A673 (cell line): ENCODE results near the gene ATP11C. TPM values are rescaled to one million over a fixed set of nuclear protein-coding genes. Genes with fewer than 3 reads are reported as not detected.

ENCODE experiments used
- BruUV-seq: library from RNA; stranded (reverse); fragments of 400-500 nt; replicated peaks from 2 replicates; lab custom pipeline; 2021; lab: Mats Ljungman, UMichigan
- CTCF ChIA-PET: fragments of 300-600 bp; sonication (Branson Sonifier 250); formaldehyde crosslinking; loops from one replicate; lab custom pipeline; 2022; ENCODE audit warnings: antibody characterized with exemption; lab: Charles Lee
- POLR2A ChIA-PET: fragments of 300-600 bp; sonication (Branson Sonifier 250); formaldehyde crosslinking; loops from one replicate; lab custom pipeline; 2022; ENCODE audit warnings: antibody characterized with exemption; ENCODE audit not compliant: low non-redundant PET; lab: Charles Lee
- DNase-seq: peaks from one replicate; pipeline ENCODE4 v3.0.0-alpha.2; 2015; ENCODE audit warnings: low spot score
- H3K27ac ChIP-seq: fragments of 200-600 bp; sonication (generic); 2 replicates; pipeline ENCODE4 v1.5.1; 2016; ENCODE audit warnings: mixed run types, low read depth, mild to moderate bottlenecking, mixed read lengths, antibody characterized with exemption, low read length; ENCODE audit not compliant: poor library complexity, severe bottlenecking
- H3K27me3 ChIP-seq: fragments of 200-600 bp; sonication (generic); replicated peaks from 2 replicates; pipeline ENCODE4 v1.6.1; 2017; ENCODE audit warnings: mixed run types, low read depth, mild to moderate bottlenecking, mixed read lengths, antibody characterized with exemption, low read length; ENCODE audit not compliant: insufficient read depth, poor library complexity
- H3K36me3 ChIP-seq: fragments of 200-600 bp; sonication (generic); 2 replicates; pipeline ENCODE4 v1.6.1; 2016; ENCODE audit warnings: mixed run types, mild to moderate bottlenecking, mixed read lengths, antibody characterized with exemption, low read length; ENCODE audit not compliant: insufficient read depth, poor library complexity, severe bottlenecking
- H3K4me1 ChIP-seq: fragments of 200-600 bp; sonication (generic); 2 replicates; pipeline ENCODE4 v1.6.1; 2017; ENCODE audit warnings: mixed run types, mild to moderate bottlenecking, mixed read lengths, antibody characterized with exemption, low read length; ENCODE audit not compliant: insufficient read depth, poor library complexity, severe bottlenecking
- H3K4me3 ChIP-seq: fragments of 200-600 bp; sonication (generic); 2 replicates; pipeline ENCODE4 v1.5.1; 2016; ENCODE audit warnings: low read depth, mixed run types, mild to moderate bottlenecking, mixed read lengths, low read length; ENCODE audit not compliant: poor library complexity, severe bottlenecking
- H3K9me3 ChIP-seq: fragments of 200-600 bp; sonication (generic); 2 replicates; pipeline ENCODE4 v1.6.1; 2016; ENCODE audit warnings: mixed run types, low read depth, mild to moderate bottlenecking, mixed read lengths, antibody characterized with exemption, low read length; ENCODE audit not compliant: poor library complexity, severe bottlenecking
- CTCF ChIP-seq: fragments of 300-800, 200-600 bp; sonication (generic); conservative IDR thresholded peaks from 2 replicates; pipeline ENCODE4 v1.5.1; 2017; ENCODE audit warnings: low read depth, mild to moderate bottlenecking, antibody characterized with exemption, low read length, moderate library complexity, mixed read lengths
- EZH2 ChIP-seq: fragments of 200-600 bp; sonication (generic); IDR thresholded peaks from 2 replicates; pipeline ENCODE4 v1.6.1; 2017; ENCODE audit warnings: borderline replicate concordance, low read depth, mild to moderate bottlenecking, mixed read lengths, antibody characterized with exemption, low read length; ENCODE audit not compliant: poor library complexity, severe bottlenecking
- intact Hi-C: fragments of 100-400 bp; cut with micrococcal nuclease; formaldehyde crosslinking; loops from one replicate; pipeline ENCODE4 v1.10.0; 2022; ENCODE audit not compliant: unreplicated experiment
- total RNA-seq: library from RNA; stranded (reverse); gene quantifications from 2 replicates; pipeline ENCODE4 v1.2.3, GENCODE V29; 2021

Gene ATP11C
- total RNA-seq, 1 experiment from 2014 or later = 93.1 TPM

GRCh38 chrX:139751053-139751452 is 181.8 kb downstream of the ATP11C start:
- Histone ChIP-seq H3K4me1 (no peaks in the 10 kb centered on the region), H3K27me3 (no peaks in the 10 kb centered on the region), H3K9me3 (peaks cover 18% of the 10 kb centered on the region), H3K4me3 (no peak overlapping the region), H3K36me3 (peaks cover 12% of the 10 kb centered on the region), H3K27ac (no peak overlapping the region)
- peak; percentile 15 for DNase-seq
- ChIA-PET POLR2A (no interaction called here), CTCF (interaction anchor here (0.6 kb wide), 1 partner anchor 140 kb away, joined by 6 read pairs; no protein-coding TSS in a partner anchor)
- TF ChIP-seq CTCF (no peak), EZH2 (no peak)
- no TSS peak for BruUV-seq
- intact Hi-C loops = loop anchor here (5.0 kb wide), 1 partner anchor 184 kb away; no protein-coding TSS in a partner anchor

DNA sequence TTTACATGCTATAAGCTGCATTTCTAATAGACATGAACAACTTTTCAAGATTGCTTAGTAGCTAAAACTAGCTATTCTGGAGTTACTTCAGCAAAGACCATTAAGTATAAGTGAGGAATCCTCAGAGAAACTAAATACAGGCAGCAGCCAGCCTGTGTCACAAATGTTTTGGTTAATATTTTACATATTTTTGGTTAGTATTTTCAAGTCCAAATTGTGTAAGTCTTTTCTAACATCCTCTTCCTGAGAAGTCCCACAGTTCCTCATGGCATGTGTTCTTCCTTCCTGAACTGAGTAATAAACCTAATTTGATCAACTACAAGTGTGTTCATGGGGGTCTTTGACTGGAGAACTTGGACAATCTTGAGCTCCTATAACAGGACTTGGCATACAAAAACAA is 182.5 kb downstream of the ATP11C start:
- Histone ChIP-seq H3K36me3 (peaks cover 6% of the 10 kb centered on the region), H3K4me1 (no peaks in the 10 kb centered on the region), H3K27me3 (no peaks in the 10 kb centered on the region), H3K9me3 (peaks cover 13% of the 10 kb centered on the region), H3K27ac (no peak overlapping the region), H3K4me3 (no peak overlapping the region)
- ChIA-PET CTCF (no interaction called here), POLR2A (no interaction called here)
- intact Hi-C loops = loop anchor here (5.0 kb wide), 1 partner anchor 183 kb away; no protein-coding TSS in a partner anchor
- no peak for DNase-seq
- no TSS peak for BruUV-seq
- no peak for TF ChIP-seq EZH2

- ChIA-PET POLR2A (no interaction called here), CTCF (no interaction called here)
- intact Hi-C loops = no loop called here
- BruUV-seq = no TSS peak
- H3K4me3 ChIP-seq = no peak overlapping the region
- TF ChIP-seq CTCF (no peak), EZH2 (no peak)
- H3K9me3 ChIP-seq = no peaks in the 10 kb centered on the region
- no peak overlapping the region for H3K27ac ChIP-seq
- peaks cover 29% of the 10 kb centered on the region for H3K36me3 ChIP-seq
- no peaks in the 10 kb centered on the region for H3K4me1 ChIP-seq
- H3K27me3 ChIP-seq = no peaks in the 10 kb centered on the region
- DNase-seq = no peak
Observed at GRCh38 chrX:139739138-139739537, 193.7 kb downstream of the ATP11C start.

GRCh38 chrX:139738581-139738980 is 194.3 kb downstream of the ATP11C start:
- ChIA-PET POLR2A (interaction anchor here (0.6 kb wide), 1 partner anchor 18 kb away, joined by 3 read pairs; no protein-coding TSS in a partner anchor), CTCF (no interaction called here)
- Histone ChIP-seq H3K36me3 (peaks cover 26% of the 10 kb centered on the region), H3K27ac (no peak overlapping the region), H3K27me3 (no peaks in the 10 kb centered on the region), H3K9me3 (no peaks in the 10 kb centered on the region), H3K4me1 (no peaks in the 10 kb centered on the region), H3K4me3 (no peak overlapping the region)
- TF ChIP-seq CTCF (no peak), EZH2 (no peak)
- intact Hi-C loops = no loop called here
- BruUV-seq = no TSS peak
- DNase-seq = peak; percentile 7
